NCI-H187 treated with DMSO at 0.1 percent for 48 hours (cell line): ENCODE measurements around the gene DLGAP4.

Experiments used
- DNase-seq: peaks from one replicate; lab custom pipeline; 2025; lab: John Stamatoyannopoulos, UW

DLGAP4 gene

DNA sequence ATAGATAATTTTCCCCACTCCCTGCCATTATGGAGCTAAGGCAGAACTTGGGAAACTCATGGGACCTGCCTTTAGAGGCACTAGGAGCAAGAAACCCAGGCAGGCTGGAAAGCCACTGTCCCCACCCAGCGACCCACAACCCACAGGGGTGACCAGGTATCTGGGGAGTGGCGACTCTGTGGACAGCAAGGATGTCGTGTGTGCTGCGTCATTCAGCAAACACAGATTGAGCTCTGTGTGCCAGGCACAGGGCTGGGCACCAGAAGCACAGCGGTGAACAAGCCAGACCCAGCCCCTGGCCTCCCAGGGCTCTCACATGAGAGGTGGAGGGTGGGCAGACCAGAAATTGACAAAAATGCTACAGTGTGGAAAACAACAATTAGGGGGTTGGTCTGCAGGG is 27.7 kb downstream of the DLGAP4 start:
- DNase-seq, result no peak

DNA sequence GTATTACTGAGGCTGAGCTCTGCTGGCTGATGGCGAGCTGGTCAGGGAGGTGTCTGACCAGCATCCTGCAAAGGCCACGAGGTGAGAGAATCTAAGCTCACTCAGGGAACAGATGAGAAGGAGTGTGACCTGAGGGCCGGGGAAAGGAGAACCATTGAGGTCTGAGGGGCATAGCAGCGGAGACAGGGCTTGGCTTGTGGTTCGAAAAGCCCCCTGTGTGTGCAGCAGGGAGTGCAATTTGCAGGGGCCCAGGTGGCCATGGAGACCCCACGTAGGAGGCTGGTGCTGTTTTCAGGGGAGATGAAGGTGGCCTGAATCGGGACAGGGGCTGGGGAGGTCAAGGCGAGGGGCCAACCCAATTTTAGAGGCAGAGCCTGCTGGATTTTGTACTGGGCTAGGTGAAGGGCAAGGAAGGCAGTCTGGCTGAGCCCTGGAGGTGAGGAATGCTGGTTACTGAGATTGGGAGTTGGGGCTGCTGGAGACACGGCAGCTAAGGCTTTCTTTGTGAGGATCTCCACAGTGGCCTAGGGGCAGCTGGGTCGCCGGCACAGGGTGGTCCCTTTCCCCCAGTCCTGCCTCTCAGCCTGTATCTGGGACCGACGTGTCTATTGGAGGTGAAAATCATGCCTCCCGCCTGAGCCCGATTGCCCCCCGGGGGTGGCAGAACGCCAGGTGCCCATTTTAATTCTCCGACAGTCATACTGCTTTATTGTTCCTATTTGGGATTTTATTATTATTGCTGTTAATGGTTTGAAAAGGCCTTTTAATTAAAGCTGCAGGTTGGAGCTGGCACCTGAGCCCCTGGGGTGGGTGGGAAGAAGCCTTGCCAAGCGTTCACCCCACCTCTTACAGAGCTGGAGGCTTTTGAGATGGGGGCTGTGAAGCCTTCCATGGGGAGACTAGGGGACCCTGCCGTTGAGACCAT is 28.4 kb downstream of the DLGAP4 start:
- DNase-seq, result no peak

DNA sequence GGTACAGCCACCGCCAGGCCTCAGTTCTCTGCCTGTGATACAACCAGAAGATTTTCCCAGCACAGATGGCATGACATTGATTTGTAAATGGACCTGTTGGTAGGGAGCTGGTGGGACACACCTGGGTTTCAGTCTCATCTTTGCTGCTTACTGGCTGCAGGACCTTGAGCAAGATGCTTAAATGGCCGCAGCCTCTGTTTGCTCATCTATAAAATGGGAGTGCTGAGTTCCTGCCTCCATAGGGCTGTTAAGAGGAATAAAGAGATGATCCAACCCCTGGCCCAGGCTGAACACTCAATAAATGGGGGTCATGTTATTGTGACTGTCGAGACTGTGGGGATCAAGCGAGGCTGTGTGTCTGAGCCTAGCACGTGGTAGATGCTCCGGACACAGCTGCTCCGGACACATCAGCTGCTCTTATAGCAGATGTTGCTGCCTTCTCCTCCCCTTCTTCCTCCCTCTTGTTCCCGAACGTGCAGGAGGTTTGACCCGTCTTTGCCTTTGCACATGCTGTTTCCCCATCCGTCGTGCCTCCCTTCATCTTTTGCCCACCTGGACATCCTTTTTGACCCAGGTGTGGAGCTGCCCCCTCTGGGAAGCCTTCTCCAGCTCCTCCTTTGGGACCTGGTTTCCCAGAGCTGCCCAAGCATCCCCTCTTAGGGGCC is 29.2 kb downstream of the DLGAP4 start:
- no peak for DNase-seq

DNA sequence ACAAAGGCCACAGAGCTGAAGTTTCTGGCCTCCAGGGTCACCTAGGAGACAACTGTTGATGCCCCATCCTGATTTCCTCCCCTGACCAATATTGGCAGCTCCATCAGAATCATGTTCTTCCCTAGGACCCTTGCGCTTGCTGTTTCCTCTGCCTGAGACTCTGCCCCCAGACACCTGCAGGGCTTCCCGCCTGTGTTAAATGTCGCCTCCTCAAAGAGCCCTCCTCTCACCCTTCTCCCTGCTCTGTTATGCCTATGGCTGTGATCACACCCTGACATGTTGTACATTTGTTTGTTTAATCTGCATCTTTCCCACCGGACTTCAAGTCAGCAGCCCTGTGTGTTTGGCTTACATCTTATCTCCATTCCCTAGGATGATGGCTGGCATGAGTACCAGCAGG is 30.1 kb downstream of the DLGAP4 start:
- no peak for DNase-seq

DNA sequence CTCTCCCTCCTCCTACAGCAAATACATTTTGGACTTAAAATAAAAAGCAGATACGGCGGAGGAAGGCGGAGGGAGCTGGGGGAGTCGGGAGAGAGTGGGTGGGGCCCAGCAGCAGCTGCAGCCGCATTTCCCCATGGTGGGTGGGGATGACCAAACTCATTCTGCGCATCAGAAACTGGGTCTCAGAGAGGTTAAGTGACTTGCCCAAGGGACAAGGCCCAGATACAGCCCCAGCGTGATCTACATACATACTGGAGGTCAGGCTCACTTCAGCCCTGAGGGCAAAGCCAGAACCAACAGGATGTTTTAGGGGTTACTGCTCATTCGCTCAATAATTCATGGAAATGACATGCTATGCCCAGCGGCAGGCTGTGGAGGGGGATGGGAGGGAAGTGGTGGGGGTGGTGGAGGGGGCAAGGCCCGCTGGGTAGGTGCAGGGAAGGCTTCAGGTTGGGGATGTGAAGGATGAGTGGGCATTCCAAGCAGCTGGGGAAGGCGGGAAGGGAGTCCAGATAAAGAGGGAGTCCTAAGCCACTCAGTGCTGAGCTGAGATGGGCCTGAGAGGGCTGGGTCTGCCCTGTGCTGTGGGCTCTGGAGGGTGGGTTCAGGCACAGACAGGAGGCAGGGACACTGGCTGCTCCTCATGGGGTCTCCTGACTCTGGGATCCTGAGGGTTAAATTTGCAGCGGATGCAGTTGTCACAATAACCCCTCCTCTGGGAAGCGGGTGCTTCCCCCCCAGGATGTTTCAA is 31.0 kb downstream of the DLGAP4 start:
- no peak for DNase-seq

DNA sequence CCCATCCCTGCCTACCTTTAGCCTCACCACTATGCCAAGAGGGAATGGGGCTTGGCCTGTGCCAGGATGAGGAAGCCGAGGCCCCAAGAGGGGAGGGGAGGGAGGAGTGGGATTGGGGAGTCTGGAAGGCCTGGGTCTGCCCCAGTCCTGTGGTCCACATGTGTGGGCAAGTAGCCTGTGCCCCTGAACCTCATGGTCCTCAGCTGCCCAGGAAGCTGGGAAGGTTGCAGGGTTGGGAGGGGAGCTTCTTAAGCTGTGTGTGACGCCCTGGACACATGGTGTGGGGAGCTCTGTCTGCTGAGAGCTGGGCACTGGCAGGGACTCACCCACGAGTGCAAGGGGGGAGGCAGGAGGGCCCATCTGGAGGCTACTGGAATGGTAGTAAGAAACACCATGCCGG is 31.7 kb downstream of the DLGAP4 start:
- DNase-seq, result no peak

DNA sequence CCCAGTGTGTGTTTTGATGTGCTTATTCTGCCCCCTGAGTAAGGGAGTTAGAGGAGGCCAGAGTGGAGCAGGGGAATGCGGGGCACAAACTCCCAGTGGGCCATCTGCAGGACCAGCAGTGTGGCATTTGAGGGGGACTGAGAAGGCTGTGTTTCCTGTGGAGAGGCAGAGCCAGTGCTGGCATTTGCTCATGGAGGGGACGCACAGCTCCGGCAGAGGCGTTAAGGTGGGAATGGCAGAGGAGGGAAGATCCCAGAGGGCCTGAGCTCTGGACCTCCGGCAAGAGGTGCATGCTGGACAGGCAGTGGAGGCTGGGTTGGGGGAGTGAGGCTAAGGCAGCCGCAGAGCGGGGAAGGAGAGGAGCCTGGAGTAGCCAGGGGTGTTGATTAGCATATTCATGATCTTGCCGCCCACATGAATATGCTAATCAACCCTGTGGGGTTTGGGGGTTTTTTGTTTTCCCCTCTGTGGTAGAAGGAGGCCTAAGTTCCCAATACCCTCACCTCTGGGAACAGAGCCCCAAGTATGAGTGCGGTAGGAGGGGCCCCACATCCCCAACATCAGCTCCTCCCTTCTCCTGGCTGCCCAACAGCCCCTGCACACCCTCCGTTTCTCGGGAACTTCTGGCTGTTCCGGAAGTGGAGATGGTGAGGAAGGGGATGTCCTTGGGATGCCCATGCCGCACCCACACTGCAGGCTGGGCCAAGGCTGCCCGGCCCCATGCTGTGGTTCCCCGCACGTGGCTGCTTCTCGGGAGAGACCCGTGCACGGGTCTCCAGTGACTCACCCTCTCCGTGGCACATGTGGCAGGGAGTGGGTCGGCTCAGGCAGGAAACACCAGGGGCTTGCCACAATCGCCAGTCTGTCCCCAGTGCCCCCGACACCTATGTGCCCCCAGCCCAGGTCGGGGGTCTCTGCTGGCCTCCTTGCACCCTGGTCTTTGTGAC is 33.8 kb downstream of the DLGAP4 start:
- no peak for DNase-seq

DNA sequence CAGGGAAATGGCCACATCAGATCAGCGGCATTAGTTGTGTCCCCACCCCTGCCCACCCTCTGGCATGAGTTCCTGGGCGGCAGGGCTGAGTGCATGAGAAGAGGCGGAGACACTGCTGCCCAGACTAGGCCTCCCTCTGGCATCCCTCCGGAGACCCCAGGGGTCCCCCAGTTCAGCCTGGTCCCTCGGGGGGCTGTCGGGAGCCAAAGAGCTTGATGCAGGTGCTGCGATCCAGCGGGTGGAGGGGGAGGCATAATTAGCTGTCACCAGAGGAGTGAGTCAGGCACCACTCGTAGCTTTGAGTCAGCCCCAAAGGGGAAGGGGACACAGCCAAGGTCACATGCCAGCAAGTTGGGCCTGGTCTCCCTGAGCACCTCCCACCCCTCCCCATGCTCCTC is 34.5 kb downstream of the DLGAP4 start:
- DNase-seq, result no peak

DNA sequence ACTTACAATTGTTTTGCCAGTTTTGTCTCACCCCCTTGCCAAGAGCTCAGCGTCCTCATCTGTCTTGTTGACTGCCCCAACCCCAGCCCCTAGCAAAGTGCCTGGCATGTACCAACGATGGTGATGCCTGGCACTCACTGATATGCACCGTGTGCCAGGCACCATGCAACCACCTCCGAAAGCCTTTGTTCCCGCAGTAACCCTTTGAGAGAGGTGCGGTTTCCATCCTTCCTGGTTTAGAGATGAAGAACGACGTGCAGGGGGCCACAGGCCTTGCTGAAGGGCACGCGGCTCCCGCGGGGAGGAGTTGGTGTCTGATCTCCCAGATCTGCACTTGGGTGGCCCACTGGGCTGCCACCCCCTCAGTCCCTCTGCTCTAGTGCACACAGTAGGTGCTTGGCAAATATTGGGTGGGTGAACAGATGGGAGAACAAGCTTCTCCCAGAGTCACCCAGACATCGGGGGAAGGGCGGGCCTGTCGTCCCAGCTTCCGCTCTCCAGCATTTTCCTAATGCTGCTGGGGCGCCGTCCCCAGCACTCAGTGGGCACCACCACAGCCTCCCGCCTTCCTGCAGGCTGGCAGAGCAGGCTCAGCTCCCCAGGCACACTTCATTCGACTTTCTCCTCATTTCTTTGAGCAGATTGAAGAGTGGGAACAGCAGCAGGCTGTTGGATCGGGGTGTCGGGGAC is 35.3 kb downstream of the DLGAP4 start:
- no peak for DNase-seq

DNA sequence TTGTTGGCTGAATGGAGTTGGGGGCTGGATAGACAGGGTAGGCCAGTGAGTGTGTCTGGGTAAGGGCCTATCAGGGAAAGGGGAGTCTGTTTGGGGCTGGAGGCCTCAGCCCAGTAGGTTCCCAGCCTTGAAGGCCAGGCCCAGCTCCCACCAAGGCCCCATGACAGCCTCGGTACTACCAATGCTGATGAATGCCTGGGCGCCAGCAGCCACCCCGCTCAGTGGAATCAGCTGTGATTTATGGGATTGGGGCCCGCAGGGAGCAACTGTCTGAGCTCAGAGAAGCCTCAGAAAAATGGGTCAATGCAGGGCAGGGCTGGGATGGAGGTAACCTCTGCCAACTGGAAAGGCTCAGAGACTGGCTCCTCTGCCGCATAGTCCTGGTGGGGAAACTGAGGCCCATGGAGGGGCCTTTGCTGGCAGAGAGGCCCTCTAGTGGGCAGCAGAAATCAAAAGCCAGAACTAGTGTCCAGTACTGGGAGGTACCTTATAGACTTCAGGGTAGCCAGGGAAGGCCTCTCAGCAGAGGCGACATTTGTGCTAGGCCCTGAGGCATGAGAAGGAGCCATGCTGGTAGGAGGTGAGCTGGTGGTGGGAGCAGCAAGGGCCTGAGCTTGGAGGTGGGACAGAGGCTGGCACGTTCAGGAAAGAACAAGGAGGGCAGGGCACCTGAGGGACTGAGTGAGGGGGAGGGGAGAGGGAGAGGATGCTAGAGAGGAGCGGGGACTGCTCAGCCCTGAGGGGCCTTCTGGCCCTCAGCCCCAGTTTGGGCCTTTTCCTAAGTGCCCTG is 36.4 kb downstream of the DLGAP4 start:
- DNase-seq, result no peak

DNA sequence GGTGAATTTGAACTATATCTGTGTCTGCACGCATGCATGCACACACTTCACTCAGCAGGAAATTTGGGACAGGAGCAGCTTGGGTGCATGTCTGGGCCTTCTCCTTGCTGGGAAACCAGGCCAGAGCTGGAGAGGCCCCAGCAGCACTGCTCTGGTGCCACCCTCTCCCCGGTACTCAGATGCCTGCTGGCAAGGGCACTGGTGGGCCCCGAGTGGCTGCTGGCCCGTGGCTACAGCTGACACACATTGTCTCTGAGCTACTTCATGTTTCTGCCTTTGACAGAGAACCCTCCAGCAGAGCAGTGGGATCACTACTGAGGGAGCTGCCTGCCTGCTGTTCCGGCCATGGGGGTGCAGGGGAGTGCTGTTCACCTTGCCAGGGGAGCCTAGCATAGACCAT is 37.5 kb downstream of the DLGAP4 start:
- DNase-seq, result no peak

DNA sequence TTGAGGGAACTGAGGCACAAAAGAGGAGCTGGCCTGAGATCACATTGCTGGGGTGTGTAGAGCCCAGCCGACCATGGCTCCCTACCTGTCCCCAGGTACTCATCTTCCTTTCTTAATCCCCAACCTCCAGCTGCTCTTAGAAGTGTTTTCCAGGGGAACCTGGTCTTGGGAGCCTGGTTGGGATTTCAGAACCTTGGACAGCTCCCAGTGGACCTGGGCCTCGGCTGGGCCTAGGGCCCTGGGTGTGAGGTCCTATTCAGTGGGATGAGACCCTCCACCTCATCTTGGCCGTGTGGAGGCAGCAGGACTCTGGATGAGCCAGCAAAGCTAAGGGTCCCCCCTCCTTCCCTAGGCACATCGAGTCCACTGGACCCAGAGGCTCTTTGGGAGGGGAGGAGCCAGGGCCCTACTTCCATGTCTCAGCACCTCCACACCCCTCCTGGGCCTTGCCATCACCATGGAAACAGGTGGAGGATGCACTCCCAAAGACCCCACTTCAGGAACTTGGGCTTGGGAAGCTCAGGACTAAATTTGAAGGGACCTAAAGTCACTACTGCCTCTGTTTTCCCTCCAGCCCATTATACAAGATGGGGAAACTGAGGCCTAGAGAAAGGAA is 38.5 kb downstream of the DLGAP4 start:
- no peak for DNase-seq

DNA sequence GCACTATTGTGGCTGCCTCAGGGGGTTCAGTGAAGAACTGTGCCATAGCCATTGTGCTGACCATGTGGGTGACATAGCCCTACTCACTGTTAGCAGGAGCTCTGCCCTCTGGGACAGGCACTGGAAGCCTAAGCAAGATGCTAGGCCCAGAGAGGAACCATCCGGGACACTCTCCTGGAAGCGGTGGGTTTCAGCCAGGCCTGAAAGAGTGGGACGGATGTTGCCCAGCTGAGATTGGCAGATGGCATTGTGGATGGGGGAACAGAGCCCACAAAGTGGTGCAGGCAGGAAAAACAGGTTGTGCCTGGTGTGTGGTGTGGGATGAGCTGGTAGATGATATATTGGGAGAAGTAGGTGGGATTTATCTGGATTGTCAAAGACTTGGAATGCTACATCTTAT is 40.1 kb downstream of the DLGAP4 start:
- no peak for DNase-seq

DNA sequence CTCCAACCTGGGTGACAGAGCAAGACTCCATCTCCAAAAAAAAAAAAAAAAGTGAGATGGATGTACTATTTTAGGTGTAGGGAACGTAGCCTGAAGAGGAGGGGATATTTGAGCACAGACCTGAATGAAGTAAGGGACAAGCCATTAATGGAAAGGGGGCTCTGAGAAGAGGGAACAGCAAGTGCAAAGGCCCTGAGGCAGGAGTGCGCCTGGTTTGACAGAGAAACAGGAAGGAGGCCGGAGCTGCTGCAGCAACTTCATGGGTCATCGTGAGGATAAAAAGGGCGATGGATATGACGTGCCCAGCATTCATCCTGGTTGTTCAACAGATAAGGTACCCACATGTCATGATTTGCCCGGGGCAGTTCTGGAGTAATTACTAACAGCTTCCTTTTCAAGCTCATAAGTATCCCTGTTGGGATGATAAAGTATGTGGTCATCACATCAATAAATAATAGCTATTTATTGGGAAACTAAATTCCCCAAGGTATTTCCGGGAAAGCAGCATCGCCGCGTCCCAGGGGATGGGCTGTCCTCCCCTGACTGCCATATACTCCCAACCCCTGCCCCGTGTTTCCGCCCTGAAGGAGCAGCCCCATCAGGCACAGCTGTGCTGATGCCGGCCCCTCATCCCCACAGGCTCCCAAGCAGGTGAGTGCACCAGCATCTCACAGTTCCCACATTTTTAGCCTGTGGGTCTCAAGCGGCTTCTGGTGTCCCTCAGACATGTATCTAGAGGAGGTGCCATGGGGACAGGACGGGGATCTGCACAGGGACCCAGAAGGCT is 43.4 kb downstream of the DLGAP4 start:
- no peak for DNase-seq

DNA sequence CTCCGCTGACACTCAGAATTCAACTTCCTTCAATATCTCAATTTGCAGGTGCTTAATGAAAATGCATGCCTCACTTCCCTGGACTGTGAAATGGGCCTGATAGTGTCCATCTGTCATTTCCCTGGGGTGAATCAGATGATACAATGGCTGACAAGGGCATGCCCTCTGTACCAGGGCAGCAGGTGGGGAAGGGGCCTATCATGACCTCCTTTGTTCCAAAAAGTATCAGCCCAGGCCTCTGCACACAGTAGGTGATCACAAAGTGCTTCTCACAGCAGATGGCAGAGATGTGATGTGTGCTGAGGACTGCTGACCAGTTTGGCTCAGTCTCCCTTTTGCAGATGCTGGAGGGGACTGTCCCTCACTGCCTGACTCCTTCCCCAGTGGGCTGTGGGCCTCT is 44.3 kb downstream of the DLGAP4 start:
- DNase-seq, result no peak

DNA sequence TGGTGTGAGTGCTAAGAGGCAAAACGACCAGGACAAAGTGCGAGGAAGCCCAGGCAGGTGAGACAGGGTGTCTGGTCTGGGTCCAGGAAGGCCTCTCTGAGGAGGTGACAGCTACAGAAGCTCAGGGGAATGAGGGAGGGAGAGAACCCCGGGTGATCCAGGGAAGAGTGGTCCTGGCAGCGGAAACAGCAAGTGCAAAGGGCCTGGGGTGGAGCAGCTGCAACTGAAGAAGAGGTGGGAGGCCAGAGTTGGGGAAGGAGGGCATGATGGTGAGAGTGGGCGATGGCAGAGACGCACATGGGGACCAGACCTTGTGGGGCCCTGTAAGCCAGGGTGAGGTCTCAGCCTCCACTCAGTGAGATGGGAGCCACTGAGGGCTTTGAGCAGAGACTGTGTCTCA is 45.8 kb downstream of the DLGAP4 start:
- DNase-seq, result no peak

DNA sequence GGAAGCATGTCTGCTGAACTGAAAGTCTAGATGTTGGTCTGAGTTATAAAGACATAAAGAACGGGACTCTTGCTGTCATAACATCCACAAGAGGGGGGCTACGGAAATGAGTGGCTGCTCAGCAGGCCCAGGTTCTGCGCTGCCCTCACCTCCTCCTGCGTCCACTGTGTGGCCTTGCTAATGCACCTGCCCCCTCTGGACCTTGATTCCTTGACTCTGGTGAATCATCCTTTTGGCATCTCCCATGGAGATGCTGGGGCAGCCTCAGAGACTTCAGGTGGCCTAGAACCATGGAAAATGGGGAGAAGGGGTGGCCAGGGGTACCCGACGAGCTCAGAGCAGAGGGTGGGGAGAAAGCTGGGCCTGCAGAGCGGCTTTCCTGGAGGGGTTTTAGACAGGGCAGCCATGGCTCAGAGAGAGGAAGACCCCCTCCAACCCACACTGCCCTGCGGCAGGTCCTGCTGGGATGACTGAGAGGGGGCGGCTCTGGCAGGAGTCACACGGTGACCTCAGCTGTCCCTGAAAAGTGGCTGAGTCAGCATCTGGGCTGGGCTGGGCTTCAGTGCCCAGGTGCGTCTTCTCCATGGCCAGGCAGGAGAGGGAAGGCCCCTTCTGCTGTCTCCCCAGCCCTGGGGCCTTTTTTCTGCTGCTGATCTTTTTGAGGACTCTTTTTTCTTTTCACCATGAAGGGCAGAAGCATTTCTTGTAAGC is 46.9 kb downstream of the DLGAP4 start:
- DNase-seq, result no peak

DNA sequence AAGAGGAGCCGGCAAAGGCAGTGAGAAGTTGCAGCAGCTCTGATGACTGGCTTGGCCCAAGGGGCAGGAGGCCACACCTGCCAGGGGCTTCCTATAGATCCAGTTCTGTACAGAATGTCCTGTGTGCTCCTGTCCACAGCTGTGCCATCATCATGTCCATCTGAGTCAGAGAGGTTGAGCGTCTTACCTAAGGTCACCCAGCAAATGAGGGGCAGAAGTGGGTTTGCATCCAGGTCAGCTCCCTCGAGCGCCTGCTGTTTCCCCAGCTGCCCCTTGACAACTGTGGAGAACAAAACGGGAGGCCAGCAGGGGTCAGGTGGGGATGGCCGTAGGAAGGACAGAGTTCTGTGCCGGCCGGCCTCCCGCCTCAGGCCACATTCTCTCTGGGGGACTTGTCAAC is 47.6 kb downstream of the DLGAP4 start:
- DNase-seq, result no peak
